HEK293 (cell line): ENCODE measurements around the gene ATXN10.

ENCODE experiments used
- IKZF3 ChIP-seq: fragments of 450-650 bp; IDR thresholded peaks from 2 replicates; pipeline ENCODE4 v1.5.0; 2018; ENCODE audit warnings: missing biosample characterization, mild to moderate bottlenecking, missing genetic modification characterization, moderate library complexity
- MEIS1 ChIP-seq: sonication (generic); formaldehyde crosslinking; IDR thresholded peaks from 2 replicates; pipeline ENCODE4 v1.8.1; 2022; ENCODE audit warnings: missing genetic modification reagents, mild to moderate bottlenecking, borderline replicate concordance
- MZF1 ChIP-seq: fragments of 450-650 bp; formaldehyde crosslinking; IDR thresholded peaks from 2 replicates; pipeline ENCODE4 v1.5.1; 2017; ENCODE audit warnings: missing biosample characterization, missing genetic modification characterization, borderline replicate concordance
- TCF7L2 ChIP-seq: IDR thresholded peaks from 2 replicates; pipeline ENCODE4 v1.6.1; 2011; ENCODE audit warnings: low read depth, mild to moderate bottlenecking, inconsistent platforms, low read length, moderate library complexity, borderline replicate concordance
- ZBTB1 ChIP-seq: fragments of 450-650 bp; formaldehyde crosslinking; IDR thresholded peaks from 2 replicates; pipeline ENCODE4 v1.5.1; 2016; ENCODE audit warnings: missing biosample characterization, missing genetic modification characterization
- ZBTB21 ChIP-seq: fragments of 450-650 bp; formaldehyde crosslinking; IDR thresholded peaks from 2 replicates; pipeline ENCODE4 v1.5.1; 2017; ENCODE audit warnings: missing biosample characterization, missing genetic modification characterization
- ZBTB6 ChIP-seq: fragments of 450-650 bp; formaldehyde crosslinking; IDR thresholded peaks from 2 replicates; pipeline ENCODE4 v1.5.1; 2017; ENCODE audit warnings: missing biosample characterization, missing genetic modification characterization
- ZNF654 ChIP-seq: fragments of 450-650 bp; formaldehyde crosslinking; IDR thresholded peaks from 2 replicates; pipeline ENCODE4 v1.5.1; 2016; ENCODE audit warnings: low read depth, missing biosample characterization, missing genetic modification characterization
- ZNF785 ChIP-seq: fragments of 450-650 bp; formaldehyde crosslinking; IDR thresholded peaks from 2 replicates; pipeline ENCODE4 v1.5.1; 2016; ENCODE audit warnings: missing biosample characterization, missing genetic modification characterization
- TF ChIP-seq, protein P1 (sequence below): fragments of 450-650 bp; formaldehyde crosslinking; IDR thresholded peaks from 2 replicates; pipeline ENCODE4 v1.5.1; 2016; ENCODE audit warnings: missing biosample characterization, missing genetic modification characterization
- TF ChIP-seq, protein P2 (sequence below): fragments of 450-650 bp; formaldehyde crosslinking; IDR thresholded peaks from 2 replicates; pipeline ENCODE4 v1.5.0; 2017; ENCODE audit warnings: missing biosample characterization, missing genetic modification characterization, borderline replicate concordance

DNA sequence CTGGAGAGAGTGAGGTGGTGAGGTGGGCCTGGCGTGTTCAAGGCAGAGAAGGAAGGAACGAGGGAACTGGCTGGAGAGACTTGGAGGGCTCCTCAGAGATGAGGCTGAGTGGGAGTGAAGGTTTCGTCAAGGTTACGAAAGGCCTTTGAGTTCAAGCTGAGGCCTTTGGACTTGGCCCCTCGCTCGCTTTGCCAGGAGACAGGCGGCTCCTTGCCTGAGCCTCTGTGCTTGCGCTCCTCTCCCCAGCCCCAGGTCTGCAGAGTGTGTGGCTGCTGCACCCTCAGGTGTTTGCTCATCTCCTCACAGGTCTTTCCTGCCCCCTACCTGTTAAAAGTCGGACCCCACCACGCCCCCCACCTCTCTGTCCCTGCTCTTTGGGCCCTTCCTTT is 91.6 kb downstream of the ATXN10 start:
- TF ChIP-seq MEIS1 (CRISPR knock-in tag) (no peak), ZBTB6 (tag by site-specific recombination) (no peak), TCF7L2 (no peak), ZBTB1 (tag by site-specific recombination) (no peak), ZNF654 (no peak), ZBTB21 (tag by site-specific recombination) (no peak), IKZF3 (tag by site-specific recombination) (no peak), MZF1 (tag by site-specific recombination) (no peak), ZNF785 (tag by site-specific recombination) (no peak)
- TF ChIP-seq, protein P1, sequence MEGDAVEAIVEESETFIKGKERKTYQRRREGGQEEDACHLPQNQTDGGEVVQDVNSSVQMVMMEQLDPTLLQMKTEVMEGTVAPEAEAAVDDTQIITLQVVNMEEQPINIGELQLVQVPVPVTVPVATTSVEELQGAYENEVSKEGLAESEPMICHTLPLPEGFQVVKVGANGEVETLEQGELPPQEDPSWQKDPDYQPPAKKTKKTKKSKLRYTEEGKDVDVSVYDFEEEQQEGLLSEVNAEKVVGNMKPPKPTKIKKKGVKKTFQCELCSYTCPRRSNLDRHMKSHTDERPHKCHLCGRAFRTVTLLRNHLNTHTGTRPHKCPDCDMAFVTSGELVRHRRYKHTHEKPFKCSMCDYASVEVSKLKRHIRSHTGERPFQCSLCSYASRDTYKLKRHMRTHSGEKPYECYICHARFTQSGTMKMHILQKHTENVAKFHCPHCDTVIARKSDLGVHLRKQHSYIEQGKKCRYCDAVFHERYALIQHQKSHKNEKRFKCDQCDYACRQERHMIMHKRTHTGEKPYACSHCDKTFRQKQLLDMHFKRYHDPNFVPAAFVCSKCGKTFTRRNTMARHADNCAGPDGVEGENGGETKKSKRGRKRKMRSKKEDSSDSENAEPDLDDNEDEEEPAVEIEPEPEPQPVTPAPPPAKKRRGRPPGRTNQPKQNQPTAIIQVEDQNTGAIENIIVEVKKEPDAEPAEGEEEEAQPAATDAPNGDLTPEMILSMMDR (tag by site-specific recombination), result no peak
- TF ChIP-seq, protein P2, sequence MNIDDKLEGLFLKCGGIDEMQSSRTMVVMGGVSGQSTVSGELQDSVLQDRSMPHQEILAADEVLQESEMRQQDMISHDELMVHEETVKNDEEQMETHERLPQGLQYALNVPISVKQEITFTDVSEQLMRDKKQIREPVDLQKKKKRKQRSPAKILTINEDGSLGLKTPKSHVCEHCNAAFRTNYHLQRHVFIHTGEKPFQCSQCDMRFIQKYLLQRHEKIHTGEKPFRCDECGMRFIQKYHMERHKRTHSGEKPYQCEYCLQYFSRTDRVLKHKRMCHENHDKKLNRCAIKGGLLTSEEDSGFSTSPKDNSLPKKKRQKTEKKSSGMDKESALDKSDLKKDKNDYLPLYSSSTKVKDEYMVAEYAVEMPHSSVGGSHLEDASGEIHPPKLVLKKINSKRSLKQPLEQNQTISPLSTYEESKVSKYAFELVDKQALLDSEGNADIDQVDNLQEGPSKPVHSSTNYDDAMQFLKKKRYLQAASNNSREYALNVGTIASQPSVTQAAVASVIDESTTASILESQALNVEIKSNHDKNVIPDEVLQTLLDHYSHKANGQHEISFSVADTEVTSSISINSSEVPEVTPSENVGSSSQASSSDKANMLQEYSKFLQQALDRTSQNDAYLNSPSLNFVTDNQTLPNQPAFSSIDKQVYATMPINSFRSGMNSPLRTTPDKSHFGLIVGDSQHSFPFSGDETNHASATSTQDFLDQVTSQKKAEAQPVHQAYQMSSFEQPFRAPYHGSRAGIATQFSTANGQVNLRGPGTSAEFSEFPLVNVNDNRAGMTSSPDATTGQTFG (tag by site-specific recombination), result no peak
